Neutrophil (primary cell): ENCODE results near the gene FBXW8.
A peak's percentile ranks its signal among the peaks of the same experiment; 100 is the strongest.

Experiments used
- H3K27ac ChIP-seq: fragments of 200-600 bp; sonication (generic); 2 replicates; pipeline ENCODE4 v1.5.1; 2016; ENCODE audit warnings: mild to moderate bottlenecking, moderate library complexity
- H3K27me3 ChIP-seq: fragments of 200-600 bp; sonication (generic); 2 replicates; pipeline ENCODE4 v1.6.0; 2016; ENCODE audit warnings: mild to moderate bottlenecking
- H3K36me3 ChIP-seq: fragments of 200-600 bp; sonication (generic); 2 replicates; pipeline ENCODE4 v1.5.1; 2017
- H3K4me1 ChIP-seq, 2 experiments: fragments of 200-600 bp in 1 of 2; sonication (generic) in 1 of 2; 1 replicate in 1 of 2; 2 replicates in 1 of 2; pipeline versions ENCODE4 v1.5.1 to v1.6.1; 2013 to 2016; ENCODE audit warnings: low read depth in 1 of 2, low read length in 1 of 2, mild to moderate bottlenecking in 1 of 2, moderate library complexity in 1 of 2; ENCODE audit not compliant: control insufficient read depth in 1 of 2, insufficient read depth in 1 of 2
- H3K4me3 ChIP-seq, 2 experiments: fragments of 200-600 bp in 1 of 2; sonication (generic) in 1 of 2; 1 replicate in 1 of 2; 2 replicates in 1 of 2; pipeline ENCODE4 v1.5.1; 2013 to 2016; ENCODE audit warnings: low read depth in 1 of 2, low read length in 1 of 2, mild to moderate bottlenecking in 1 of 2, moderate library complexity in 1 of 2
- H3K9me3 ChIP-seq: fragments of 200-600 bp; sonication (generic); 2 replicates; pipeline ENCODE4 v1.5.1; 2016
- CTCF ChIP-seq: fragments of 200-600 bp; sonication (generic); IDR thresholded peaks from 2 replicates; pipeline ENCODE4 v1.5.1; 2016; ENCODE audit warnings: antibody characterized with exemption

The FBXW8 gene

GRCh38 chr12:117025481-117026151 lies 114.9 kb downstream of the FBXW8 start:
- Histone ChIP-seq H3K4me1 (peaks cover 9% of the 10 kb centered on the region in 2 experiments), H3K9me3 (no peaks in the 10 kb centered on the region), H3K27me3 (no peaks in the 10 kb centered on the region), H3K27ac (peak overlapping the region; percentile 42), H3K4me3 (no peak overlapping the region), H3K36me3 (peaks cover 77% of the 10 kb centered on the region)
- peak; percentile 90 for TF ChIP-seq CTCF

GRCh38 chr12:117026343-117026742 lies 115.6 kb downstream of the FBXW8 start:
- Histone ChIP-seq H3K4me1 (peaks cover 9% of the 10 kb centered on the region in 2 experiments), H3K27ac (no peak overlapping the region), H3K27me3 (no peaks in the 10 kb centered on the region), H3K9me3 (no peaks in the 10 kb centered on the region), H3K36me3 (peaks cover 77% of the 10 kb centered on the region), H3K4me3 (no peak overlapping the region)
- no peak for TF ChIP-seq CTCF

GRCh38 chr12:117026921-117027250 lies 116.1 kb downstream of the FBXW8 start:
- H3K27ac ChIP-seq = no peak overlapping the region
- peaks cover 9% of the 10 kb centered on the region in 2 experiments for H3K4me1 ChIP-seq
- no peaks in the 10 kb centered on the region for H3K27me3 ChIP-seq
- H3K36me3 ChIP-seq = peaks cover 77% of the 10 kb centered on the region
- TF ChIP-seq CTCF = no peak
- no peaks in the 10 kb centered on the region for H3K9me3 ChIP-seq
- H3K4me3 ChIP-seq = no peak overlapping the region

- H3K27ac ChIP-seq = no peak overlapping the region
- no peak for TF ChIP-seq CTCF
- peaks cover 77% of the 10 kb centered on the region for H3K36me3 ChIP-seq
- no peak overlapping the region for H3K4me3 ChIP-seq
- no peaks in the 10 kb centered on the region for H3K9me3 ChIP-seq
- H3K4me1 ChIP-seq = peaks cover 9% of the 10 kb centered on the region in 2 experiments
- H3K27me3 ChIP-seq = no peaks in the 10 kb centered on the region
Measured at GRCh38 chr12:117027251-117028086, 116.7 kb downstream of the FBXW8 start.

- Histone ChIP-seq H3K4me1 (peaks cover 11 to 17% of the 10 kb centered on the region in 2 experiments), H3K27me3 (peaks cover 7% of the 10 kb centered on the region), H3K27ac (no peak overlapping the region), H3K36me3 (peaks cover 69% of the 10 kb centered on the region), H3K4me3 (no peak overlapping the region), H3K9me3 (no peaks in the 10 kb centered on the region)
- TF ChIP-seq CTCF = no peak
Measured at GRCh38 chr12:117028254-117028653, 117.5 kb downstream of the FBXW8 start.
